Astrocyte (in vitro differentiated cells and primary cell): ENCODE measurements around the gene VASN.

ENCODE experiments used
- EZH2 ChIP-seq: IDR thresholded peaks from 2 replicates; pipeline ENCODE4 v1.6.1; 2012; ENCODE audit warnings: mild to moderate bottlenecking, low read length, inconsistent platforms; ENCODE audit not compliant: insufficient read depth
- TF ChIP-seq, protein P1 (sequence below): IDR thresholded peaks from 2 replicates; pipeline ENCODE4 v1.5.1; 2011; ENCODE audit warnings: low read depth, mild to moderate bottlenecking, inconsistent platforms, low read length, moderate library complexity; ENCODE audit not compliant: insufficient read depth

DNA sequence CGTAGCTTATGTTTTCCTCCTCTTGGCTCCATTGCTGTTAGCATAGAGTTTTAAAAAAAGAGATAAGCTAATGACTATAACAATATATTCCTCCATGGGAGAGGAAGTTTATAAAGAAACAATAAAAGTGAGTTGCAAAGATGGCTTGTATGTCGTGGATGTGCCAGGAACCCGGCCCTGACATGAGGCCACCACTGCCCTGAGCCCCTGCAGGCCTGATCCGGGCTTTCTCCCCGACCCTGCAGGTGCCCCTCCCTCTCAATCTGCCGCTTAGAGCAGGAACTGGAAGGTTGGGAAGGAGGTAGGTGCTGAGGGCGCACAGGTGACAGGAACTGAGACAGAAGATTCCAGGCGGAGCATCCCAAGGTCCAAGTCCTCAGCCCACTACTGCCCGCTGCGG, 32.2 kb upstream of the VASN start:
- TF ChIP-seq, protein P1, sequence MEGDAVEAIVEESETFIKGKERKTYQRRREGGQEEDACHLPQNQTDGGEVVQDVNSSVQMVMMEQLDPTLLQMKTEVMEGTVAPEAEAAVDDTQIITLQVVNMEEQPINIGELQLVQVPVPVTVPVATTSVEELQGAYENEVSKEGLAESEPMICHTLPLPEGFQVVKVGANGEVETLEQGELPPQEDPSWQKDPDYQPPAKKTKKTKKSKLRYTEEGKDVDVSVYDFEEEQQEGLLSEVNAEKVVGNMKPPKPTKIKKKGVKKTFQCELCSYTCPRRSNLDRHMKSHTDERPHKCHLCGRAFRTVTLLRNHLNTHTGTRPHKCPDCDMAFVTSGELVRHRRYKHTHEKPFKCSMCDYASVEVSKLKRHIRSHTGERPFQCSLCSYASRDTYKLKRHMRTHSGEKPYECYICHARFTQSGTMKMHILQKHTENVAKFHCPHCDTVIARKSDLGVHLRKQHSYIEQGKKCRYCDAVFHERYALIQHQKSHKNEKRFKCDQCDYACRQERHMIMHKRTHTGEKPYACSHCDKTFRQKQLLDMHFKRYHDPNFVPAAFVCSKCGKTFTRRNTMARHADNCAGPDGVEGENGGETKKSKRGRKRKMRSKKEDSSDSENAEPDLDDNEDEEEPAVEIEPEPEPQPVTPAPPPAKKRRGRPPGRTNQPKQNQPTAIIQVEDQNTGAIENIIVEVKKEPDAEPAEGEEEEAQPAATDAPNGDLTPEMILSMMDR: no peak
- no peak for TF ChIP-seq EZH2
